SK-N-SH (cell line): ENCODE results near the gene DGKD. TPM values are rescaled to one million over a fixed set of nuclear protein-coding genes. Genes with fewer than 3 reads are reported as not detected.

Source experiments
- CTCF ChIA-PET: fragments of 300-600, 350-600 bp; formaldehyde crosslinking; extraction: SDS; loops from one replicate; lab custom pipeline; 2021; lab: Yijun Ruan, JAX
- POLR2A ChIA-PET: fragments of 350-600 bp; sonication (Branson Sonifier 250); formaldehyde crosslinking; extraction: SDS; loops from one replicate; lab custom pipeline; 2020; ENCODE audit warnings: antibody characterized with exemption, inconsistent platforms; lab: Yijun Ruan, JAX
- DNase-seq: peaks from one replicate; pipeline ENCODE4 v3.0.0; 2012
- H2AFZ ChIP-seq: fragments of 200-600 bp; sonication (generic); 2 replicates; pipeline ENCODE4 v1.8.1; 2016; ENCODE audit warnings: antibody characterized with exemption, mild to moderate bottlenecking, low read depth
- H3F3A ChIP-seq: fragments of 200-600 bp; sonication (generic); replicated peaks from 2 replicates; pipeline ENCODE3; 2016; ENCODE audit warnings: antibody characterized with exemption, mild to moderate bottlenecking; ENCODE audit not compliant: insufficient read depth
- H3K27ac ChIP-seq, 2 experiments: fragments of 200-500 bp in 1 of 2; fragments of 200-600 bp in 1 of 2; sonication (Bioruptor generic) in 1 of 2; sonication (generic), shearing (Covaris generic) in 1 of 2; 2 replicates each; pipeline versions ENCODE4 v1.5.1 to v1.6.1; 2014 to 2016; ENCODE audit warnings: low read depth in 2 of 2, inconsistent platforms in 1 of 2, low read length in 1 of 2, mild to moderate bottlenecking in 1 of 2, mixed read lengths in 1 of 2
- H3K27me3 ChIP-seq: fragments of 200-600 bp; sonication (generic), shearing (Covaris generic); 2 replicates; pipeline ENCODE4 v1.6.1; 2016; ENCODE audit warnings: mixed run types; ENCODE audit not compliant: insufficient read depth
- H3K36me3 ChIP-seq, 2 experiments: fragments of 200-500 bp in 1 of 2; fragments of 200-600 bp in 1 of 2; sonication (Bioruptor generic) in 1 of 2; sonication (generic) in 1 of 2; replicated peaks in 1 of 2; 2 replicates each; pipeline versions ENCODE3 to v1.5.1; 2014 to 2016; ENCODE audit warnings: low read length in 1 of 2, mild to moderate bottlenecking in 1 of 2; ENCODE audit not compliant: insufficient read depth in 2 of 2, control insufficient read depth in 1 of 2
- H3K4me1 ChIP-seq, 2 experiments: fragments of 200-500 bp in 1 of 2; fragments of 200-600 bp in 1 of 2; sonication (Bioruptor generic) in 1 of 2; sonication (generic), shearing (Covaris generic) in 1 of 2; 2 replicates each; pipeline versions ENCODE4 v1.5.1 to v1.6.1; 2014 to 2016; ENCODE audit warnings: low read depth in 1 of 2, low read length in 1 of 2, mixed run types in 1 of 2; ENCODE audit not compliant: insufficient read depth in 2 of 2, control insufficient read depth in 1 of 2
- H3K4me2 ChIP-seq: fragments of 200-600 bp; sonication (generic), shearing (Covaris generic); 2 replicates; pipeline ENCODE4 v1.6.1; 2017; ENCODE audit warnings: mixed run types
- H3K4me3 ChIP-seq, 2 experiments: fragments of 200-500 bp in 1 of 2; fragments of 200-600 bp in 1 of 2; sonication (Bioruptor generic) in 1 of 2; sonication (generic), shearing (Covaris generic) in 1 of 2; 2 replicates each; pipeline versions ENCODE4 v1.5.1 to v1.8.1; 2014 to 2016; ENCODE audit warnings: low read depth in 2 of 2, inconsistent platforms in 1 of 2, low read length in 1 of 2, mild to moderate bottlenecking in 1 of 2, mixed read lengths in 1 of 2, moderate library complexity in 1 of 2
- H3K79me2 ChIP-seq: fragments of 200-600 bp; sonication (generic); 2 replicates; pipeline ENCODE4 v1.8.1; 2017; ENCODE audit warnings: mild to moderate bottlenecking; ENCODE audit not compliant: insufficient read depth
- H3K9ac ChIP-seq: fragments of 200-600 bp; sonication (generic); 2 replicates; pipeline ENCODE4 v1.6.1; 2017; ENCODE audit warnings: mixed run types
- H3K9me2 ChIP-seq: fragments of 200-600 bp; sonication (generic); 2 replicates; pipeline ENCODE4 v1.6.1; 2017; ENCODE audit warnings: mixed run types
- H3K9me3 ChIP-seq: fragments of 200-600 bp; sonication (generic); 2 replicates; pipeline ENCODE4 v1.6.1; 2017; ENCODE audit warnings: mixed run types, mild to moderate bottlenecking, moderate library complexity
- H4K20me1 ChIP-seq: fragments of 200-600 bp; sonication (generic); 2 replicates; pipeline ENCODE4 v1.6.1; 2017; ENCODE audit warnings: mild to moderate bottlenecking, mixed run types; ENCODE audit not compliant: insufficient read depth
- CHD2 ChIP-seq: fragments of 150-350 bp; IDR thresholded peaks from 2 replicates; pipeline ENCODE4 v1.6.1; 2018; ENCODE audit warnings: low read length; ENCODE audit not compliant: partially characterized antibody
- CTCF ChIP-seq: fragments of 200-600 bp; sonication (generic); IDR thresholded peaks from 2 replicates; pipeline ENCODE4 v1.6.1; 2017; ENCODE audit warnings: antibody characterized with exemption, mild to moderate bottlenecking, moderate library complexity
- ELF1 ChIP-seq: IDR thresholded peaks from 2 replicates; pipeline ENCODE4 v1.4.0; 2012
- FOSL2 ChIP-seq: IDR thresholded peaks from 2 replicates; pipeline ENCODE4 v1.4.0; 2012; ENCODE audit warnings: low read depth, mild to moderate bottlenecking, moderate library complexity, borderline replicate concordance
- FOXJ3 ChIP-seq: sonication (generic); formaldehyde crosslinking; IDR thresholded peaks from 2 replicates; pipeline ENCODE4 v1.5.1; 2020; ENCODE audit warnings: mild to moderate bottlenecking, missing genetic modification reagents
- FOXM1 ChIP-seq: IDR thresholded peaks from 2 replicates; pipeline ENCODE4 v1.4.0; 2012; ENCODE audit warnings: low read depth, mild to moderate bottlenecking
- GABPA ChIP-seq: IDR thresholded peaks from 2 replicates; pipeline ENCODE4 v1.4.0; 2012; ENCODE audit warnings: low read depth, mild to moderate bottlenecking
- GATA2 ChIP-seq: sonication (generic); formaldehyde crosslinking; IDR thresholded peaks from 2 replicates; pipeline ENCODE4 v1.5.0; 2020; ENCODE audit warnings: mild to moderate bottlenecking, missing genetic modification reagents
- IRF3 ChIP-seq: fragments of 150-350 bp; IDR thresholded peaks from 2 replicates; pipeline ENCODE4 v1.6.1; 2016; ENCODE audit warnings: mild to moderate bottlenecking, low read depth, low read length
- MEF2A ChIP-seq: IDR thresholded peaks from 2 replicates; pipeline ENCODE4 v1.4.0; 2012; ENCODE audit warnings: low read depth, borderline replicate concordance
- MXI1 ChIP-seq: IDR thresholded peaks from 2 replicates; pipeline ENCODE4 v1.6.1; 2012; ENCODE audit warnings: mild to moderate bottlenecking, low read depth, low read length, improper control_type of control experiment
- NFIC ChIP-seq: IDR thresholded peaks from 2 replicates; pipeline ENCODE4 v1.4.0; 2012; ENCODE audit warnings: borderline replicate concordance
- RAD21 ChIP-seq: IDR thresholded peaks from 2 replicates; pipeline ENCODE4 v1.6.1; 2012; ENCODE audit warnings: mild to moderate bottlenecking, low read length
- RCOR1 ChIP-seq: fragments of 150-350 bp; IDR thresholded peaks from 2 replicates; pipeline ENCODE4 v1.6.1; 2017; ENCODE audit warnings: antibody characterized with exemption, low read length
- RFX5 ChIP-seq: IDR thresholded peaks from 2 replicates; pipeline ENCODE4 v1.6.1; 2012; ENCODE audit warnings: mild to moderate bottlenecking, improper control_type of control experiment, low read length
- RXRA ChIP-seq: IDR thresholded peaks from 2 replicates; pipeline ENCODE4 v1.4.0; 2012; ENCODE audit warnings: low read depth, mild to moderate bottlenecking, borderline replicate concordance
- TCF12 ChIP-seq: IDR thresholded peaks from 2 replicates; pipeline ENCODE4 v1.4.0; 2012
- TEAD4 ChIP-seq: IDR thresholded peaks from 2 replicates; pipeline ENCODE4 v1.4.0; 2012; ENCODE audit warnings: mild to moderate bottlenecking, borderline replicate concordance; ENCODE audit not compliant: insufficient read depth
- YY1 ChIP-seq: IDR thresholded peaks from 2 replicates; pipeline ENCODE4 v1.4.0; 2012; ENCODE audit warnings: low read depth, mild to moderate bottlenecking
- WGBS: methylation state at CpG from one replicate; pipeline ENCODE4 v1.1.6; 2017; ENCODE audit warnings: low lambda C conversion rate; 5-methylcytosine and 5-hydroxymethylcytosine counted together
- polyA plus RNA-seq, 3 experiments: library from polyadenylated mRNA; depleted of rRNA; stranded (reverse); fragments of >200 nt; gene quantifications; 2 replicates each; pipeline ENCODE4 v1.2.3, GENCODE V29; 2012

DGKD gene
- polyA plus RNA-seq, 1 of the 3 experiments (the other 2 are of a cell fraction), result 21.7 TPM

- Histone ChIP-seq H3K9ac (no peak overlapping the region), H3K27ac (no peak overlapping the region), H3K36me3 (peaks cover 6 to 55% of the 10 kb centered on the region in 2 experiments), H4K20me1 (no peaks in the 10 kb centered on the region), H3K79me2 (no peaks in the 10 kb centered on the region), H3K27me3 (no peaks in the 10 kb centered on the region), H3K9me2 (no peaks in the 10 kb centered on the region), H3K4me3 (no peak overlapping the region), H2AFZ (no peak overlapping the region), H3K4me1 (no peaks in the 10 kb centered on the region), H3F3A (peaks cover 4% of the 10 kb centered on the region), H3K4me2 (no peak overlapping the region), H3K9me3 (no peaks in the 10 kb centered on the region)
- DNase-seq, result no peak
- ChIA-PET POLR2A (no interaction called here), CTCF (interaction anchor here (0.6 kb wide), 1 partner anchor 18 kb away, joined by 3 read pairs; no protein-coding TSS in a partner anchor)
- 97% methylated on average over 3 of the region's 8 CpGs for WGBS
- TF ChIP-seq FOSL2 (no peak), FOXM1 (no peak), NFIC (no peak), GATA2 (CRISPR knock-in tag) (no peak), FOXJ3 (CRISPR knock-in tag) (no peak), GABPA (no peak), MXI1 (no peak), TCF12 (no peak), RFX5 (no peak), RXRA (no peak), CHD2 (no peak), RCOR1 (no peak), TEAD4 (no peak), YY1 (no peak), CTCF (no peak), RAD21 (no peak), ELF1 (no peak), MEF2A (no peak), IRF3 (no peak)
Observed at GRCh38 chr2:233461481-233461891, 107.2 kb downstream of the DGKD start.
